D341Med (cell line): ENCODE measurements around the gene SOX30.

Experiments
- DNase-seq: peaks from one replicate; pipeline ENCODE4 v3.0.0; 2012; ENCODE audit warnings: low spot score

Gene SOX30

DNA sequence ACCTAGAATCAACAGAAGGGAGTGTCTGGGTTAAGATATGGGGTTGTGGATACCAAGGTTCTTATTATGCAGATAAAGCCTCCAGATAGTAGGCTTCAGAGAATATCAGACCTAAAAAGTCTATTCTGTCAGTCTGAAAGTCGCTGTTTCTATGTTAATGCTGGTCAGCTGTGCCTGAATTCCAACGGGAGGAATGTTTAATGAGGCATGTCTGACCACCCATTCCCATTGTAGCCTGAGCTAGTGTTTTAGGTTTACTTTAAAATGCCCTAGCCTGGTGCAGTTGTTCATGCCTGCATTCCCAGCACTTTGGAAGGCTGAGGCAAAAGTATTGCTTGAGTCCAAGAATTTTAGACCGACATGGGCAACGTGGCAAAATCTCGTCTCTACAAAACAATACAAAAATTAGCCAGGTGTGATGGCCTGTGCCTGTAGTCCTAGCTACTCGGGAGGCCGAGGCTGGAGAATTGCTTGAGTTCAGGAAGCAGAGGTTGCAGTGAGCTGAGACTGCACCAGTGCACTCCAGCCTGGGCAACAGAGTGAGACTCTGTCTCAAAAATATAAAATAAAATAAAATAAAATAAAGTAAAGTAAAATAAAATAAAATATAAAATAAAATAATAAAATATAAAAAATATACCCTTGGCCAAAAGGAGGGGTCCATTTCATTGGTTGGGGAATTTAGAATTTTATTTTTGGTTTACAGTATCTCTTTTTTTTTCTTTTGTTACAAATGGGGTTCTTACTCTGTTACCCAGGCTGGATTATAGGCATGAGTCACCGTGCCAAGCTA is 7.8 kb upstream of the SOX30 start:
- no peak for DNase-seq

GRCh38 chr5:157658893-157659292 is 6.7 kb upstream of the SOX30 start:
- no peak for DNase-seq

- no peak for DNase-seq
Measured at GRCh38 chr5:157657516-157657915, 5.3 kb upstream of the SOX30 start.

DNA sequence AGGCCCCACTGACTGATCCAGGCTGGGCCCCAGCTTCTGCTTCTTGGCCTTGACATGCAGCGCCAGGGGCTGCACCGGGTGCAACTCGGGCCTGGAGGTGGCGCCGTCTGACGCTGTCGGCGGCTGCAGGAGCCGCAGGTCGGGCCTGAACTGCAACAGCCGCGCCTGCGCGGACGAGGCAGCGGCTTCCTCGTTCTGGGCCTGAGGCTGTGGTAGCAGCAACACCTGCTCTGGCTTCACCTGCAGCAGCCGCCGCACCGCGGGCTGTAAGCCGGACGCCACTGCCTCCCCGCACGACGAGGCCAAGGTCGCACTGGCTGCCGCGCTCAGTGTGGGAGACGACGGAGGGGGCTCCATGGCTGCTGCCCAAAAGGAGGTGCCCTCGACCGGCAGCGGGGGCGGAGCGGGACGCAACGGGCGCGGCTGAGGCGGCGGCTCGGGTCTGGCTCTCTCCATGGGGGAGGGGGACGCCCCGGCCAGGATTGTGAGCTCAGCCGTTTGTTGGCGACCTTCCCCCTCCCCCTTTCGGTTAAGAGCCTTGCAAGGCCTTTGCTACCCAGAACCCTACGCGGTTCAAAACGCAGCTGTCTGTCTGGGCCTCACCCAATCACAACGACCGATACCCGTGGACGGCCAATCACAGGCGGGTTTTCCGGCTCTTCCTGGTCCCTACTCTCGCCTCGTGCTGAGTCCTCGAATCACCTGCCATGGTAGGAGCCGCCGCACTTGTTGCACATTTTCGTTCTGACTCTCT is 438 bp downstream of the SOX30 start:
- no peak for DNase-seq

GRCh38 chr5:157650991-157651611 is 1.1 kb downstream of the SOX30 start:
- DNase-seq, result no peak

DNA sequence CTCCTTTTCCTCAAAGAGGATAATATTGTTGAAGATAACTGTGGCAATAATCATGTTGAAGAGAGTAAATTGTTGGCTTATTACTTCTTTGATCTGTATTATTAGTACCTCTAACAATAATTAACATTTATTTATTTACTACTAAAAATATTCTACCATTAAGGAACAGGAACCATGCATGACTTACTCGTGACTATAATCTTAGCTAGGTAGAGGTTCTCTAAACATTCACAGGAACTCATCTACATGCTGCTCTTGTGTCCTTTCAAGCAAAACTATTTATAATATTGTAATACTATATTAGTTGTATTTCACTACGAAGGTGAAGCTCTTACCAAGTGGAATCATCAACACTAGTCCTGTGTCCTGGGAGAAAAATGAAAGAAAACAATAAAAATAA is 3.1 kb downstream of the SOX30 start:
- DNase-seq, result no peak

DNA sequence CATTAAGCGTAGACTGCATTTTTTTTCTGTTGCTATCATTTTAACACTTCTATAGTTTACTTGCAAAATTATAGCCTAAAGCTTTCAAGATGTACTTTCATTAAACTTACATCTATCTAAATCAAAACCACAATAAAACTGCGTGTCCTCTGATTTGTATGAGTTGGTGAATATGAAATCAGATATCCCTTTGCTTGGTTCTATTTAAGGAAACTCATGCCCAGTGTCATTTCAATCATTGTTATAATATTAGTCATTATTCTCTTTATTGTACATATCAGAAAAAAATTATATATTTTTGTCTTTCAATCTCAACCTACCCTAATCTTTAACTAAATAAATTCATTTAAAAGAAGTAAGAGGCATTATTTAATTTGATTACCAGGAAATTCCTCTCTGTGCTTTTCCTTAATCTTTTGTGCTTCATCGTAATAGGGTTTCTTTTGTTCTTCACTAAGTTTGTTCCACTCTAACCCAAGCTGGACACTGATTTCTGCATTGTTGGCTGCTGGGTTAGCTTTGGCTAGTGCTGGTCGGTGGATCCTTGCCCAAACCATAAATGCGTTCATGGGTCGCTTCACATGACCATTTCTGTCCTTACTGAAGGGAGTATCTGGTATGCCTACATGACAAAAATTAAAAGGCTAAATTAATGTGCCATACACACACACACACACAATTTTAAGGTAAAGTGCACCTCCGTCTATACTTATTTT is 3.8 kb downstream of the SOX30 start:
- DNase-seq, result no peak

DNA sequence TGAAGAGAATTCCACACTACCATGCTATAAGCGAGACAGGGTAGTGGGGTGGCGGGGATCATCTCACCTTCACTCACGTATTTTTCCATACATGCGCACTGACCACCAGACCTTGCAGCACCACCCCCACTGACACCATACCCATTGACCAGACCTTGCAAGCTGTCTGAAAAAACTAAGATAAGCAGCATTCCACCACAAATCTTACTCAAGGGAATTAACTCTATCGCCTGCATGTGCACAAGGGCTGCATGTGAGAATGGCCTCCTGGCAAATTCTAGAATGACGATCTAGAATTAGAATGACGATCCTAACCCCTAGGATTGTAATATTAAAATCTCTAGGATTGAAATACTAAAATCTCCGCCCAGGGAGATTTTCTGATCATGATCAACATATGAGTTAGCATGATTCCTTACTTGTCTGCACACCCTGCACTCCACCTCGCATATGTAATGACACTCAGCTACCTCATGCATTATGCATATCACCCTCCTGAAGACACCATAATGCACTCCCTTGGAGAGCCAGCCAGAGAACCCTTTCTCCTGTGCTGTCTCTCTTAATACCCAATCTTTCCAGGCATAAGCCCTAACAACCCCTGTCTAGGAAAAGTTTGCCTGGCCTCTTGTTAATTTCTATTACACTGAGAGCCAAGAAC is 11.7 kb downstream of the SOX30 start:
- DNase-seq, result no peak

GRCh38 chr5:157630341-157630740 is 21.9 kb downstream of the SOX30 start:
- no peak for DNase-seq

DNA sequence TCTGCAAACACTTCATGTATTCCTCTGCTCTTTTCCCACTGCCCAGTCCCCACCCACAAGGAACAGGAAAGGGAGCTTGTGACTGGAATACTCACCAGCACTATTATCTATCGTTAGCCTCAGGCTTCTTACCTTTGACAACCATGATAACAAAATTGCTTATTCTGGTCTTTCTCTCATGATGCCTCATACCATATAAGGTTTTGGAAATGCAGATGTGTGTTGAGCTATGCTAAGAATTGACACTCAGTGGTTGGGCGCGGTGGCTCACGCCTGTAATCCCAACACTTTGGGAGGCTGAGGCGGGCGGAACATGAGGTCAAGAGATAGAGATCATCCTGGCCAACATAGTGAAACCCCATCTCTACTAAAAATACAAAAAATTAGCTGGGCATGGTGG is 25.4 kb downstream of the SOX30 start:
- DNase-seq, result no peak

- no peak for DNase-seq
Measured at GRCh38 chr5:157624144-157624543, 28.1 kb downstream of the SOX30 start.

- no peak for DNase-seq
Measured at GRCh38 chr5:157620776-157621175, 31.5 kb downstream of the SOX30 start.

GRCh38 chr5:157618191-157618765 is 34.0 kb downstream of the SOX30 start:
- DNase-seq, result no peak

- DNase-seq, result no peak
Measured at GRCh38 chr5:157616785-157617184, 35.5 kb downstream of the SOX30 start.

DNA sequence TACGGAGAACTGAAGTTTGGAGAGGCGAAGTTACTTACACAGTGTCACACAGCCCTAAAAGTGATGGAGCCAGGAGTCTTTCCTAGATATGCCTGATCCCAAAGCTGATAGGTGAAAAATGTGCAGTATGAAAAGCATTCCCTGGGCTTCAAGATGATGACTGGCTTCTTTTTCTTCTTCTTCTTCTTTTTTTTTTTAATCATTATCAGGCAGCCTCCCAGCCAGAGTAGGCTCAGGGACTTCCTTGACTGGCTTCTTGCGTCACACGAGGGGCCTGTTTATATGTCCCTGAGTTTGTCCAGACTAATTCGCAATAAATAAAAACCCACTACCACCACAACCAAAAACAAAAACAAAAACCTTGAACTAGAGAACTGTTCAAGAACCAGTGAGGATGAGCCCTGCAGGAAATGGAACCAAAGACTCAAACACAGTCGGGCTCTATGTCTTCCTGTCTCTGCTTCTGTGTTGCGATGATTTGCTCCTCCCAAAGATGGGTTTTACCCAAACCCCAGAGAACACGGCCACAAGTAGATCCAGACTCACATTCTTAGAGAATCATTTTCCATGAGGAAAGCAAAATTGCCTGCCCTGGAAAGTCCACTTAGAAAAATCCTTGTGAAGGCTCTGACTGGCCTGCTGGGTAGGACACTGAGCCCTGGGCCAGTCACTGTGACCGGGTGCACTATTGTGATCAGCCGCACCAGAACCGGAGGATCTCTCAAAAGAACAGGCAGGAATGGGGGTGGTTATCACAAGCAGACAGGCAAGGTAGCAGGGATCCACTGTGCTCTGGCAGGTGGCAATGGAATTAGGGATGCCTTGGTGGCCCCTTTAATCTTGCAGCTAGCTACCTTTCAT is 38.6 kb downstream of the SOX30 start:
- DNase-seq, result no peak

DNA sequence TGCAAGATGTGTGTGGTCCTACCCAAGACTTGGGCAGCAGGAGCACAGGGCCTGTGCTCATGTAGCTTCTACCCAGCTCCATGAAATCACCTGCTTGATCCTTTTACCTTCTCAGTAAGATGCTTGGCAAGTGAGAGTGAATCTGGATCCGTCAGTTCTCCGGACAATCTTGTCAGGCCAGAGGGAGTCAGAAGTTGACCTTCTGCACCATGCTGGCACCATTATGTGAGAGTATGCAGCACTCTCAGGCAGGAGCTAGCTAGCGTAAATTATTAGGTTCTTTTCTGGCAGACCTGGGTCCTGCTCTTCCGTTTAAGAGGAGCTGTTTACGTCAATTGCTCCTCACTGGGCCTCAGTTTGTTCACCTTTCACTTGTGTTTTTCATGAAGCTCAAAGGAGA is 39.7 kb downstream of the SOX30 start:
- DNase-seq, result no peak

GRCh38 chr5:157611571-157612476 is 40.4 kb downstream of the SOX30 start:
- DNase-seq, result no peak

- DNase-seq, result no peak
Measured at GRCh38 chr5:157610990-157611389, 41.2 kb downstream of the SOX30 start.

DNA sequence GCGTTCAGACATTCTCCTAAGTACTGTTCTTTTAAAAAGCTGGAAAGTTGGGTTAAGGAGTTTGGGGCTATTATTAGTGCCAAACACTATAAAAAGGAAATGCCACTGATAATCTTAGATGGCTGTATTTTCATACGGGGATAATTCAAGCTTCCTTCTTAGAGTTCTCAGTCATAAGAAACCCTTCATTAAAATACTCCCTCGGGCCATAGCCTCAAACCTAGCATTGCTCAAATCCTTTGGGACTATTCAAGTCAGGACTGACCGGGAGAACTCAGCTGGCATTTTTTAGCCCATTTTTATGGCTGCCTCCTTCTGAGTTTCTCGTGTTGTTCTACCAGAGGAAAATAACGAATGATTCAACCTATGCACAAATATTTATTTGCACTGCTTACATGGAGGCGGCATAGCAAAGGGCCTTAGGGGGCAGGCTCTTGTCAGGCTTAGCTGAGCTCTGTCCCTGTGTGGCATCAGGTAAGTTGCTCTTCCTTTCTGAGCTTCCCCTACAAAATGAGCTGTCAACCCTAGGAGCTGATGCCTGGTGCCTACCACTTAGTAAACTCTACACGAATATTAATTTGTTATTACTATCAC is 43.2 kb downstream of the SOX30 start:
- DNase-seq, result no peak
